Ecto neural progenitor cell (in vitro differentiated cells): ENCODE results near the gene IGFALS.

Source experiments
- DNase-seq: peaks from one replicate; pipeline ENCODE4 v3.0.0-alpha.2; 2018; ENCODE audit warnings: low spot score

Gene IGFALS

DNA sequence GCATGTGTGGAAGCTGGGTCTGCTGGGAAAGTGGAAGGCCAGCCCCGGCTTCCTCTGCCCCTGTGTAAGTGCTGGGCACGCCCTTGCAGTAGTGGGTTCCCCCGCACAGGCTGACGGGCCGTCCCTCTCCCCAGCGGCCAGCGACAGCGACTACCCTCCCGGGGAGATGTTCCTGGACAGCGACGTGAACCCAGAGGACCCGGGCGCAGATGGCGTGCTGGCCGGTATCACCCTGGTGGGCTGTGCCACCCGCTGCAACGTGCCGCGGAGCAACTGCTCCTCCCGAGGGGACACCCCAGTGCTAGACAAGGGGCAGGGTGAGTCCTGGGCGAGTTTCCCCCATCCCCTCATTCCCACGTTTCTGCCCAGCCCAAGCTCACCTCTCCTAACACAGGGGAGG, 27.7 kb downstream of the IGFALS start:
- no peak for DNase-seq

- DNase-seq = no peak
These were observed 28.5 kb downstream of the IGFALS start for GRCh38 chr16:1764971-1765370.

DNA sequence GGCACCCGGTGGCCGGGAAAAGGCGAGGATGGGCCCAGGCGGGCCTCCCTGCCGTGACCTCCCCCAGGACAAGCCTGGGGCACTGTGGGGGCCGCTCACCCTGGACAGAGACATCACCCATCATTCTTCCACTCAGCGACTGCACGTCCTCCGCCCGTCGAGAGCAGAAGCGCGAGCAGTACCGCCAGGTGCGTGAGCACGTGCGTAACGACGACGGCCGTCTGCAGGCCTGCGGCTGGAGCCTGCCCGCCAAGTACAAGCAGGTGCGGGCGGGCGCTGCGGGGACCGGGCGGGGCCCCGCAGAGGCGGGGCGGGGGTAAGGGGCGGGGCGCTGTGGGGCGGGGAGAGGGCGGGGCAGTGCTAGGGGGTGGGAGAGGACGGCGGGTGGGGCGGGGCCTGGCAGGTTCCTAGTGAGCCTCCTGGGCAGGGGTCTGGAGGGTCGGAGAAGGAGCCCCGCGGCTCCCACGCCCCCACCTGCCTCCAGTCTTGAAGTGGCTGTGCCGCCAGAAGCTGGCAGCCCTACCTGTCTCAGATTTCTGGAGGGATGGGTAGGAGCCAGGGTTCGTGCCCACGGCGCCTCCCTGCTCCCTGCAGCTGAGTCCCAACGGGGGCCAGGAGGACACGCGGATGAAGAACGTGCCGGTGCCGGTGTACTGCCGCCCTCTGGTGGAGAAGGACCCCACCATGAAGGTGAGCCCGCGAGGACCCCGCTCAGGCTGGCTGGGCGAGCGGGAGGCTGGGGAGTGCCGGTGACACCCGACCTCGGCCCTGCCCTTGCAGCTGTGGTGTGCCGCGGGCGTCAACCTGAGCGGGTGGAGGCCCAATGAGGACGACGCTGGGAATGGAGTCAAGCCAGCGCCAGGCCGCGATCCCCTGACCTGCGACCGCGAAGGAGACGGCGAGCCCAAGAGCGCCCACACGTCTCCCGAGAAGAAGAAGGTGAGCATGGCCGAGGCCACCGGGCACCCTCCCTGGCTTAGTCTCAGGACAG, 29.7 kb downstream of the IGFALS start:
- peak; percentile 81 for DNase-seq

- no peak for DNase-seq
These were observed 30.5 kb downstream of the IGFALS start for GRCh38 chr16:1762879-1763520.

- no peak for DNase-seq
These were observed 31.2 kb downstream of the IGFALS start for GRCh38 chr16:1762196-1762878.

- DNase-seq = no peak
These were observed 31.8 kb downstream of the IGFALS start for GRCh38 chr16:1761751-1762150.

DNA sequence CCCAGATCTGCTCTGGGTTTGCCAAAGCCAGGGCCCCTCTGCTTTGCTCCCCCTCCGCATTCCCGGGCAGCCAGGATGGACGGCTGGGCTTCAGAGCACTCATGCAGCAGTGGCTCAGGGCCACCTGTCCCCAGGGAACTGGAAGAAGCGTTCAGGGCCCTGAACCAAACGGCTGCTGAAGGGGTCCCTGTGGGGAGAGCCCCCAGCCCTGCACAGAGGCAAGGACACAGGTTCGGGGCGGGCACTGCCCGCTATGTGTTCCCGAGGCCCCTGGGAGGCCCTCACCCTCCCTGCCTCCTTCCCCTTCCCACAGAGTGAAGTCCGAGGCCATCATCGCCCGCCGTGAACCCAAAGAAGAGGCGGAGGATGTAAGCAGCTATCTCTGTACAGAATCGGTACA, 32.6 kb downstream of the IGFALS start:
- DNase-seq = no peak

DNA sequence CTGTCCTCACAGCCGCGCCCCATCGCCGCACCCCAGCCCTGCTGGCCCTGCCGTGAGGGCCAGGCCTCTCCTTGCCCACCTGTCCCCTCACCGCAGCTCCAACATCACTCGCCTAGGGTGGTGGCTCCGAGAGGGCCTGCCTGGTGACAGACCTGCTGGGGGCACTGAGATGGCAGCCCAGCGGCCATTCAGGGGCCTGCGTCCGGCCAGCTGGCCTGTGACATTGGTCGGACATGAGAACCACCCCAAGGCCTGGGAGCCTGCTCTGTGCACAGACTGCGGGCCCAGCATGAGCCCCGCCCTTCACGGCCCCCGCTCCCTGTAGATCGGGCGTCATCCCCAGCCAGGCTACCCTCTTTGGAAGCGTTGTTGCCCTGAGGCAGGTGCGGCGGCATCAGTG, 34.0 kb downstream of the IGFALS start:
- DNase-seq = no peak

DNA sequence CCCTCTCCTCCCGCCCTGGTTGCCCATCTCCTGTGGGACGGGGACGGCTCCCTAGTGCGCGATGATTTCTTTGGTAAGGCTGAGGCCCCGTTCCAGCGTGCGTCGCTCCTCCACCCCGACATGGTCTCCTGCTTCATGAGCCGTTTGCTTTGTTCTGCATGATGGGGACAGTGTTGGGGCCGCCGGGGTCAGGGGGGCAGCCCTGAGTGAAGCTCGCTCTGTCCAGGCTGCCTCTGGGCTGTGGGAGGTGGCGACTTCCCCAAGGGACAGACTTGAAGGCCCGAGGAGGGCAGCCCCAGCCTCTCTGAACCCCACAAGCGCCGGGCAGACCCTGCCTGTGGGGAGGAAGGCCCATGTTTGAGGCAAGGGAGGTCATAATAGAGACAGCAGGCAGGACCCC, 34.6 kb downstream of the IGFALS start:
- no peak for DNase-seq

- no peak for DNase-seq
These were observed 35.6 kb downstream of the IGFALS start for GRCh38 chr16:1757714-1758461.

GRCh38 chr16:1754204-1754603, 39.3 kb downstream of the IGFALS start:
- no peak for DNase-seq

DNA sequence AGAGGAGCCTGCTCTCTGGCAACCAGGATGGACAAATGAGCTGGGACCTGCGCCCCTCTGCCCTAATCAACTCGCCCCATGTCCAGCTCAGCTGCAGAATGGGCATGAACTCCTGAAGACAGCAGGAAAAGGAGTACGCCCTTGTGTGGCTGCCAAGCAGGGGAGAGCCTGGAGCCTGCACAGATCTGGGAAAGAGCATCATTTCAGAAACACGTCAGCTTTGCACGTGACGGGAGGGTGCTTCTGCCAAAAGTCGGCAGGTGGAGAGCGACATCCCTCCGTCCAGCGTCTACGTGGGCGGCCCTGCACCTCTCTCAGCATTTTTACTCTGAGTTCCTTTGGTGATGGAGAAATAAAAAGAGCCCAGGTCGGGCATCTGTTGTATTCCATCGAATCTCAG, 40.7 kb downstream of the IGFALS start:
- no peak for DNase-seq

DNA sequence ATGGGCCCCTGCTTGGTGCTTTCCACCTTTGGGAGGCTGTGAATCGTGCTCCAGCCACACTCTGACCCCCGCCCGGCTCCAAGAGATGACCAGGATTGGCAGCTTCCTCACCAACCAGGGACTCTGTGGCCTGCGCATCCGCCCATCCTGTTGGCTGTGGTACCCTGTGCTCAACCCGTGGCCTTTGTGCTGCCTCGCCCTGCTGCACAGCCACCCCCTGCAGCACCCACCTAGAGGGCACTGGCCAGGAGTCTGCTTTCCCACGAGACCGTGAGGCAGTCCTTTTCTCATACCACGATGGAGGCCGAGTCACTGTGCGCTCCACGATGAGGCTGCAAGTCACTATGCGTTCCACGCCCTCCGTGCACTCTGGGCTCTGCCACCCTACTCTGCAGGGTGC, 41.6 kb downstream of the IGFALS start:
- DNase-seq = no peak

DNA sequence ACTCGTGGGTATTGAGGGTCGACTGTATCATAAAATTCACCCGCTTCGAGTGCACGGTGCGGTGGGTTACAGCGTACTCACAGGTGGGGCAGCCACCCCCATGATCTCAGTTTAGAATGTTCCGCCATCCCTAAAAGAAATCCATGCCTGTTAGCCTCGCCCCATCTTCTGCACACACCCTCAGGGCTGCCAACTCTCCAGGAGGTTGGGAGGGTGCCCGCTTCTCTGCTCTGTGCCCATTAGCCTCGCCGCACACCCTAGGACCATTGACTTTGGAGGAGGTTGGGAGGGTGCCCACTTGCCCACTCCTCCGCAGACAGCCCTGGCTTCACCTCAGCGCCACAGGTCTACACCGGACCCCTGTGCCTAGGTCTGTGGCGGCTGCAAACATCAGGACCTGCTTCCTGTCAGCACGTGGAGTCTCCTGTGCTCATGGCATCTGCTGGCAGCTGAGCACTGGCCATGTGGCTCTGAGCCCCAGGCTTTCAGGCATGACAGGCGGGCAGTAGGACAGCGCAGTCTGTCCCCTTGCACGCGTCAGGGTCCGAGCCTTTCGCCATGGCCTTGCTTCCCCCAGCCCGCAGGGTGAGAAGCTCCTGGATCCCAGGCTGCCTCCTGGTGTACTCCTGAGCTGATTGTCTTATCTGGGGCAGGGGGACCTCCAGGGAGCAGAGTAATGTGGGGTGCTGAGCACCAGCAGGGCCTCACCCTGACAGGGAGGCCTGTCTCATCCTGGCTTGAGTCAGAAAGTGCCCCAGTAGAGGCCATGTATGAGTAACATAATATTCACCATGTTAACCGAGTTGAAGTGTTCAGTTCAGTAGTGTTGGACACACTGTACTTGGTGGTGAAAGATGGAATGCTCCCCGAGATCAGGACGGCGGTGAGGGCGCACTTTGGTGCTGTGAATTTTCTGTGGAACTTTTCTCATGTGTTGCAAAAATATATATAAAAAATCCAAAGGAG, 44.1 kb downstream of the IGFALS start:
- no peak for DNase-seq

- no peak for DNase-seq
These were observed 45.6 kb downstream of the IGFALS start for GRCh38 chr16:1747934-1748333.

DNA sequence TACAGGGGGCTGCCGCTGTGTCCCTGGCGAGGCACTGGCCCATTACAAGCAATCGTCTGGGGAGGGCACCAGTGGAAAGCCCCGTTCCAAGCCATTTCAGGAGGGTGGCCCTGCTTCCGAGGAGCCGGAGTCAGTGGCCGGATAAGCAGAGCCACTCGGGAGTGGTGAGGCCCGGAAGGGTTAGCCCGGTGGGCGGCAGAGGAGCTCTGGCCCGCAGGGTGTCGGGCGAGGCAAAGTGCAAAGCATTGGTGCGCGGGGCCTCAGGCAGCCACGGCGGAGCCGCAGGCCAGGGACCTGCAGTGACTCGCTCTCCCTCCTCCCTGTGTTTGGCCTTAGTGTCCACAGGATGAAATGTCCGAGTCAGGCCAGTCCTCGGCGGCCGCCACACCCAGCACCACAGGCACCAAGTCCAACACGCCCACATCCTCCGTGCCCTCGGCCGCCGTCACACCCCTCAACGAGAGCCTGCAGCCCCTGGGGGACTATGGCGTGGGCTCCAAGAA, 46.8 kb downstream of the IGFALS start:
- no peak for DNase-seq

DNA sequence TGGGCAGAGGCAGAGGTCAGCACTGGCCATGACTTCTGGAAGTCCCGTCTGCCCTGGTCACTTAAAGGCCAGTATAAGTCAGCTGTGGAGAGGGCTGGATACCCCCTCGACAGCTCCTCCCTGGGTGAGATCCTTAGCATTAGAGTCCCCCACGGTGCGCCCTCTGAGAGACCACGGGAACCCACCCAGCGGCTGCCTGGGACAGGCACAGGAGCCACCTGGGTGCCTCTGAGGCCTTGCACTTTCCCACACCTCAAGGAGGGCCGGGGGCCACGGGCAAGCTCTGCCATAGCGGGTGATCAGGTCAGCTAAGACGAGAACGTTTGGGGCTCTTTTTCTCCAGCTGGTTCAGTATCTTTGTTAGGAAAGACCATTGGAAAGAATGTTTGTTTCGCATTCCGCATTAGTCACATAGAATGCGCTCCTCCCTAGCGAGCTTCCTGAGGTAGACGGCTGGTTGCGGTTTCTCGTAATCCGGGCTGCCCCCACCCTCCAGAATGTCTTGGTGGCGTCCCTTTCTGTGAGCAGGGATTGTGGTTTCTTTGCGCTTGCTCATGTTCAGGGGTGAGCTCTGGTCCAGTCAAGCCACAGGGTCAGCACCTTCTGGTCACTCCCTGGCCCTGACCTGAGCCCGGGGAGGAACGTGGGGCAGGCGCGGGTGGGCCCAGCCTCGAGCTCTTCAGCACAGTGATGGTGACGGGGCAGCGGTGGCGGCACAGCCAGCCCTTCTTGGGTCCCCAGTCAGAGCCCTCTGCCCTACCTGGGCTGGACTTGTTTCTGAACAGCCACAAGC, 47.4 kb downstream of the IGFALS start:
- DNase-seq = no peak

DNA sequence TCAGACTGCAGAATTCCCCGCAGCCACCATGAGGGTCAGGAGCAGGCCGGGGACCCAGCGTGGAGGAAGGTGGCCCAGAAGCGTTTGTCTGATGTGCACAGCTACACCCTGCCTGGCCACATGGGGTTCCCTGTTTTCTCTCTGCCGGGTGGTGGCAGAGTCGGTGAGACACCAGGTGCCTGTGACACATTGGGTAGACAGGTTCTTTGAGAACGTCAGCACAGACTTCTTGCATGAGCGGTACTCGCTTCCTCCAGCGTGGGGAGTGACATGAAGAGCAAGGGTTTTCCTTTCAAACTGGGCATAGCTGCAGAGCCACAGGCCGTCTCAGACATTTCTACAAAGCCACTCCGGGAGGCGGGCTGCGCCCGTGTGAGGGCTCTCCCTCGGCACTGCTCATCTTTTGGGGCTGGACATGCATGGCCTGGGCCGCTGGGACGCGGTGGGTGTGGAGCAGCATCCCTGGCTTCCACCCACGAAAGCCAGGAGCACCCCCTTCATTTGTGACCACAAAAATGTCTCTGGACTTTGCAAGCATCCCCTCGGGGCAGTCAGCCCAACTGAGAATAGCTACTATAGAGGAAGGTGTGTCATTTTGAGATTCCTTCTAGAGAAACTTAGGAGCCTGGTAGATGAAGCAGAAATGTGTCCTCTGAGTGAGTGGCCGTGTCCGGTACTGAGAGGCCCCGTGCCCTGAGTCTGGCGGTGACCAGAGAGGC, 48.2 kb downstream of the IGFALS start:
- DNase-seq = no peak

DNA sequence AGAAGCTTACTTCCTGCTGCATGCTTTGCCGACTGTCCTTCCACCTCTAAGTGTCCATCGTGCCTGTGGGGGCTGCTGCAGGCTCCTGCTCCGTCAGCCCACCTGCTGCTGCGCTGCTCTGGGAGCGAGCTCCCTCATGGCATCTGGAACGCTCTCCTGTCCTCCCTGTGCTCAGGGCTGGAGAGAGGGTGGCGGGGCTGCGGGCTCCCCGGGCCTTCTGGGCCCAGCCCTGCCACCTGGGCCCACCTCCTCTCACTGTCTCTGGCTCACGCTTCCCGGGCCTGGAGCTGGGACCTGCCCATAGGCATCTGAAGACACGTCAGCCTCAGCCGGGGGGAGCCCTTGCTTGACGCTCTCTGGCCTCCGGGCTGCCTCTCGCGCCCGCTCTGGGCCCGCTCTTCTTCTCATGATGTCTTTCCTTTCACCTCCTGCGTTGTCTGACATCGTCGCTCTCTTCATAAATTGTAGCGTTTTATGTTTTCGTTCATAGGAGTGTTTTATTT, 49.1 kb downstream of the IGFALS start:
- DNase-seq = no peak
